Mucosa of descending colon (tissue), 3 donors: ENCODE measurements around the gene IFT25. TPM values are rescaled to one million over a fixed set of nuclear protein-coding genes. Genes with fewer than 3 reads are reported as not detected.

ENCODE experiments used
- ATAC-seq: fragments of 200-7000 bp; cut with Tn5 transposase; one replicate; pipeline ENCODE4 v1.9.1; 2020; ENCODE audit warnings: mild to moderate bottlenecking, moderate library complexity
- DNase-seq, 3 donors: peaks; one replicate each; pipeline ENCODE4 v3.0.0-alpha.2; 2020
- H3K36me3 ChIP-seq: fragments of 200-600 bp; one replicate; pipeline ENCODE4 v1.8.0; 2021; ENCODE audit warnings: low read depth, mild to moderate bottlenecking
- H3K4me1 ChIP-seq: fragments of 200-600 bp; one replicate; pipeline ENCODE4 v1.8.0; 2021; ENCODE audit warnings: low read depth, mild to moderate bottlenecking
- H3K4me3 ChIP-seq: fragments of 200-600 bp; one replicate; pipeline ENCODE4 v1.8.0; 2021; ENCODE audit warnings: mild to moderate bottlenecking
- H3K9me3 ChIP-seq: fragments of 200-600 bp; one replicate; pipeline ENCODE4 v1.8.0; 2021; ENCODE audit warnings: mild to moderate bottlenecking
- intact Hi-C, 2 donors: fragments of 100-400 bp; cut with DNase I in 1 of 2; cut with micrococcal nuclease in 1 of 2; formaldehyde crosslinking; loops; one replicate each; pipeline versions ENCODE4 v1.11.0 to v1.11.1; 2022; cut with DNase I, micrococcal nuclease
- total RNA-seq, 3 donors: library from RNA; stranded (reverse); fragmentation: NEBNext Ultra II Directional in 2 of 3; extraction: Animal tissue kit (Norgen Biotek cat#: 25700) in 2 of 3; gene quantifications; one replicate each; pipeline versions ENCODE4 v1.2.1 to v1.2.4, GENCODE V29; 2021 to 2023
- TF ChIP-seq, protein P1 (sequence below): fragments of 200-600 bp; IDR thresholded peaks from one replicate; pipeline ENCODE4 v1.8.0; 2022; ENCODE audit warnings: antibody characterized with exemption, mild to moderate bottlenecking
- donor health status: DM: no; HTN: no; CAD: no; lungs with moderate emphysema.
- donor health status: DM: no; HTN: no; CAD: no.
- donor health status: DM: no; HTN: yes; CAD: no.

IFT25 gene
- total RNA-seq, 3 donors from 2014 or later: 19.8 to 22.6 (median 19.9) TPM

DNA sequence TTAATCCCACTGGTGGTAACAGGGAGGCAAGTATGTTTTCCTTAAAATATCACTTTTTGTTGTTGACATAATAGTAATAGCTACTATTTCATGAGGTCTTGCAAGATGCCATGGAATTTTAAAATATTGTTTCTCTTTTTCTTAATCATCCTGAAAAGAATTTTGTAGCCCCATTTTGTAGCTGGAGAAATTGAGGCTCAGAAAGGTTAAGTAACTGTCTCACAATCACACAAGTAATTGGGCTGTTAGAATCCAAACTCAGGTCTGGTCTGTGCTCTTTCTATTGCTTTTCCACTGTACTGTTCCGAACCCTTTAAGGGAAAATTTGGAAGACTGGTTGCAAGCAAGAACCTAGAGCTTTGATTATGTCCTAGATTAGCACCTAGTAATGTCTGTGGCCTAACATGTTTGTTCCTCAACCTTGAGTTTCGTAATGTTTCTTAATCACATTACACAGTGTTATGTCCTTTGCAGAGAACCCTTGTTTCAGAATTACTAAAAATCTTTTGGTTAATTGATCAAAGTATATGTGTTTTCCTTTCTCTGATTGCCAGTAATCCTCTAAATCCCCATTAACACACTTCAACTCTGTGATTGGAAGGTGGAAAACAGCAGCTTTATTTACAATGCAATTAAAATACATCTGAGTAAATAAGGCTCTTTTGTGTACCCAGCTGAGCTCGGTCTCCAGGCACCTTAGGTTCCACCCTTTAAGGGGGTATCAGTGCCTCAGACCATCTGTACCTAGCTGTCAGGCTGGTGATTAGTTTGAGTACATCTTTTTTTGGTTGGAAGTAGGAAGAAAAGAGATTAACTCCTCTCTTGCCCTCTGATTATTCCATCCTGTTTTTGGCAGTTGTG, 11.0 kb upstream of the IFT25 start:
- intact Hi-C loops: no loop called here
- Histone ChIP-seq H3K4me3 (no peak overlapping the region), H3K9me3 (no peaks in the 10 kb centered on the region), H3K36me3 (no peaks in the 10 kb centered on the region), H3K4me1 (peaks cover 6% of the 10 kb centered on the region)
- DNase-seq: no peak
- TF ChIP-seq, protein P1, sequence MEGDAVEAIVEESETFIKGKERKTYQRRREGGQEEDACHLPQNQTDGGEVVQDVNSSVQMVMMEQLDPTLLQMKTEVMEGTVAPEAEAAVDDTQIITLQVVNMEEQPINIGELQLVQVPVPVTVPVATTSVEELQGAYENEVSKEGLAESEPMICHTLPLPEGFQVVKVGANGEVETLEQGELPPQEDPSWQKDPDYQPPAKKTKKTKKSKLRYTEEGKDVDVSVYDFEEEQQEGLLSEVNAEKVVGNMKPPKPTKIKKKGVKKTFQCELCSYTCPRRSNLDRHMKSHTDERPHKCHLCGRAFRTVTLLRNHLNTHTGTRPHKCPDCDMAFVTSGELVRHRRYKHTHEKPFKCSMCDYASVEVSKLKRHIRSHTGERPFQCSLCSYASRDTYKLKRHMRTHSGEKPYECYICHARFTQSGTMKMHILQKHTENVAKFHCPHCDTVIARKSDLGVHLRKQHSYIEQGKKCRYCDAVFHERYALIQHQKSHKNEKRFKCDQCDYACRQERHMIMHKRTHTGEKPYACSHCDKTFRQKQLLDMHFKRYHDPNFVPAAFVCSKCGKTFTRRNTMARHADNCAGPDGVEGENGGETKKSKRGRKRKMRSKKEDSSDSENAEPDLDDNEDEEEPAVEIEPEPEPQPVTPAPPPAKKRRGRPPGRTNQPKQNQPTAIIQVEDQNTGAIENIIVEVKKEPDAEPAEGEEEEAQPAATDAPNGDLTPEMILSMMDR: no peak
- peak; percentile 62 for ATAC-seq

- no peaks in the 10 kb centered on the region for H3K36me3 ChIP-seq
- H3K4me1 ChIP-seq: peaks cover 6% of the 10 kb centered on the region
- intact Hi-C loops: no loop called here
- no peaks in the 10 kb centered on the region for H3K9me3 ChIP-seq
- DNase-seq (no peak), ATAC-seq (no peak)
- TF ChIP-seq, protein P1: no peak
- H3K4me3 ChIP-seq: no peak overlapping the region
These were observed 8.6 kb upstream of the IFT25 start for GRCh38 chr1:53954128-53954527.

DNA sequence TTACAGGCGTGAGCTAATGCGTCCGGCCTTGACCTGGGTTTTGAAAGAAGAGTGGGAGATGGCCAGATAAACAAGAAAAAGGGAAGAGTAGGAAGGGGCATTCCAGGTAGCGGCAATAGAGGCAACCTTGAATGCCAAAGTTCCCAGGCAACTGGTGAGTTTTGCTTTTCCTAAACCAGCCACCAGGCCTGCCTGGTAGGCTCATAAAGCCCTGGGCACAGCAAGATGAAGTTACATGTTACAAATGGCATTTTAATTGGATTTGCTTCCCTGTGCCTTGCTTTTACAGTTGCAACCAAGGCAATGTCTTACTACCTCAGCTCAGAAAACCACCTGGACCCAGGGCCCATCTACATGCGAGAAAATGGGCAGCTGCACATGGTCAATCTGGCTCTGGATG, 6.2 kb upstream of the IFT25 start:
- H3K4me1 ChIP-seq: peaks cover 15% of the 10 kb centered on the region
- H3K36me3 ChIP-seq: no peaks in the 10 kb centered on the region
- ATAC-seq: no peak
- no peak for DNase-seq
- H3K4me3 ChIP-seq: no peak overlapping the region
- no peaks in the 10 kb centered on the region for H3K9me3 ChIP-seq
- TF ChIP-seq, protein P1: no peak
- intact Hi-C loops: no loop called here

DNA sequence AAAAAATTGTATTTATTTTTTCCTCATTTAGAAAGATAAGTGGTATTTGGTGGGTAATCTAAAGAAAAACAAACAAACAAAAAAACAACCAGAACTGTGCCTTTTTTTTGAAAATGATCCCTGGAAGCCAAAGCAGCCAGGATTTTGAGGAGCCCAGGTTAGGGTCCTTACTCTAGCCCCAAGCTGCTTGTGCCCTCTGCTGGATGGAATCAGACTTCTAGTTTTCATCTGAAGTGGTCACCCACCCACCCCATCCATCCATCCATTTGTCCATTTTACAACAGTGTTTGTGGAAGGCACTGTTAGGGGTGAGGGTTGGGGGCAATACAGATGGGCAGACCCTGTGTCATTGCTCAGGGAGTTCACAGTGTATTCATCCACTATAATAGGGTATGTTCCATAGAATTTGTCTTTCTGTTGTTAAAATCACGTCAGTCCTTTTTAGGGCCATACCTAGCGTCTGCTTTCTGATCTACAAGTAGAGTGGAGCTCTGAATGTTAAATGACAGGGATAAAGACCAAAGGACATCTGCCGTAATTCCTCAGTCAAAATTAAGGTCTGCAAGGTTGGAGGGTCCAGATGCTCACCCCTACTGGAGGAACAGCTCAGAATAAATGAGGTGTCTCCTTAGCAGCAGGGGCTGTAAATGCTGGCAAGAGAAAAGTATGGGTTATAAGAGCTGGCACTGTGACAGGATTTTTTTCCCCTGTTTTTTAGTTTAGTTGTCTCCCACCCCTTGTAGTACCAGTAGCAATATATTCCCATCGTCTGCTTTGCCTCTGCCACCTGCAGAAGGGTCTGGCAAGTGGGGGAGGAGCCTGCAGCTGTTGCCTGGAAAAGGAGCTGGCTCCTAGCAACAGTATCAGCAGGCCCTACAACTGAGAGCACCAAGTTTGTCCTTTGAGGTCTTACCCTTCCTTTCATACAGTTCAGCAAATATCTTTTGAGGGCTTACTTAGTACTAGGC, 3.8 kb upstream of the IFT25 start:
- no peak for ATAC-seq
- DNase-seq: peak in 1 of 3 donors; percentile 49
- Histone ChIP-seq H3K4me3 (no peak overlapping the region), H3K36me3 (no peaks in the 10 kb centered on the region), H3K4me1 (peaks cover 18% of the 10 kb centered on the region), H3K9me3 (no peaks in the 10 kb centered on the region)
- intact Hi-C loops: loop anchor here (2.0 to 10.0 kb wide), 2 partner anchors 55 to 89 kb away; partner anchors contain the start of gene DIO1 (in 1 of the 2)
- TF ChIP-seq, protein P1: peak; percentile 17

DNA sequence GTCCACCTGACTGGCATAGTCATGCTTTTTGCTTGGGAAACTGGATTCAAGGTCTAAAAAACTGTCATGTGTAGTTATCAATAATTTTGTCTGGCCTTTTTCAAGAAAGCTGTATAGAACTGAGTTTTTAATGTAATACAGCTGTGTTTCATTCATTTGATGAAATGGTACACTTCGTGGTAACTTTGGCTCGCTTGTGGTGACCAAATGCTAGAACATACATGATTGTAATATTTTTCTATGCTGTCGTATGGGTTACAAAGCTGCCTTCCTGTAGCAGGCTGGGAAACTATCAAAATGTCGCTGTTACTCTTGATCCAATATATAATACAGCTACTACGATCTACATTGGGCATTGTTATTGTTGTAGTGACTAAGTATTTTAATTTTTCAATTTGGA, 2.8 kb upstream of the IFT25 start:
- Histone ChIP-seq H3K4me3 (no peak overlapping the region), H3K36me3 (no peaks in the 10 kb centered on the region), H3K9me3 (no peaks in the 10 kb centered on the region), H3K4me1 (peaks cover 22% of the 10 kb centered on the region)
- no peak for ATAC-seq
- TF ChIP-seq, protein P1: no peak
- intact Hi-C loops: loop anchor here (2.0 to 10.0 kb wide), 2 partner anchors 53 to 87 kb away; partner anchors contain the start of gene DIO1 (in 1 of the 2)
- DNase-seq: no peak
